NT2/D1 (cell line): ENCODE measurements around the gene PINK1.

Experiments
- DNase-seq: peaks from one replicate; pipeline ENCODE4 v3.0.0-alpha.2; 2011; ENCODE audit warnings: low read depth, low spot score
- H3K27me3 ChIP-seq: 2 replicates; pipeline ENCODE4 v1.6.0; 2011; ENCODE audit warnings: mild to moderate bottlenecking; ENCODE audit not compliant: insufficient read length, insufficient read depth
- H3K36me3 ChIP-seq: 2 replicates; pipeline ENCODE4 v1.6.1; 2011; ENCODE audit warnings: mild to moderate bottlenecking, low read length, mixed read lengths; ENCODE audit not compliant: insufficient read depth, insufficient read length
- H3K4me1 ChIP-seq: 2 replicates; pipeline ENCODE4 v1.5.1; 2011; ENCODE audit not compliant: insufficient read depth, insufficient read length
- H3K4me3 ChIP-seq: 2 replicates; pipeline ENCODE4 v1.5.1; 2011; ENCODE audit warnings: low read depth; ENCODE audit not compliant: insufficient read length
- H3K9ac ChIP-seq: 2 replicates; pipeline ENCODE4 v1.6.0; 2011; ENCODE audit warnings: low read depth; ENCODE audit not compliant: insufficient read length
- H3K9me3 ChIP-seq: 2 replicates; pipeline ENCODE4 v1.5.1; 2011; ENCODE audit warnings: mild to moderate bottlenecking, low read length; ENCODE audit not compliant: insufficient read depth
- SUZ12 ChIP-seq: IDR thresholded peaks from 2 replicates; pipeline ENCODE4 v1.6.1; 2011; ENCODE audit not compliant: insufficient read length, insufficient read depth; ENCODE audit errors: extremely low read depth
- YY1 ChIP-seq: IDR thresholded peaks from 2 replicates; pipeline ENCODE4 v1.6.1; 2011; ENCODE audit not compliant: insufficient read length, insufficient read depth
- ZNF274 ChIP-seq: IDR thresholded peaks from 2 replicates; pipeline ENCODE4 v1.6.1; 2011; ENCODE audit warnings: mild to moderate bottlenecking, low read depth, low read length

Gene PINK1

GRCh38 chr1:20660847-20661206, 27.6 kb downstream of the PINK1 start:
- Histone ChIP-seq H3K27me3 (no peaks in the 10 kb centered on the region), H3K9ac (peak overlapping the region; percentile 88), H3K36me3 (peaks cover 42% of the 10 kb centered on the region), H3K9me3 (no peaks in the 10 kb centered on the region), H3K4me3 (peak overlapping the region; percentile 88), H3K4me1 (no peaks in the 10 kb centered on the region)
- TF ChIP-seq YY1 (no peak), SUZ12 (no peak), ZNF274 (no peak)
- no peak for DNase-seq

- H3K4me1 ChIP-seq, result no peaks in the 10 kb centered on the region
- TF ChIP-seq YY1 (no peak), SUZ12 (no peak), ZNF274 (no peak)
- peak; percentile 94 for DNase-seq
- peaks cover 36% of the 10 kb centered on the region for H3K36me3 ChIP-seq
- H3K9me3 ChIP-seq, result no peaks in the 10 kb centered on the region
- no peaks in the 10 kb centered on the region for H3K27me3 ChIP-seq
- peak within 1 kb of the TSS; percentile 92 for H3K9ac ChIP-seq
- H3K4me3 ChIP-seq, result peak within 1 kb of the TSS; percentile 88
Measured at GRCh38 chr1:20661207-20662109, 28.2 kb downstream of the PINK1 start, which contains the start of gene DDOST. TSS of gene DDOST (minus strand) at chr1:20661369. CDS start at chr1:20661350, 19 bp downstream.

DNA sequence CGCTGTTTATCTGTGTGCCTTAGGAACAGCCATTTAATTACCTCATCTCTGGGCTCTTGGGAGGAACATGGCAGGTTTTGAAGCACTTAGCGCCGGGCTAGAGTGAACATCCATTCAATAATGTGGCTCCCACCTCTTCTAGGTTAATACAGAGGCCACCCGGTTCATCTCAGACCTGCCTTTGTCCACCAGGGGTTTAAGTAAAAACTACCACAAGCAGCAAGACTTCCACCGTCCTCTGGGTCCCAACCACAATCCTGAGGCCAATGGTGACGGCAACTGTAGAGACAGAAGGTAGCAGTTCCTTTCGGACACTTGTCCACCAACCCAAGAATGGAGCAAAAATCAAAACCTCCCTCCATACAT, 28.8 kb downstream of the PINK1 start:
- Histone ChIP-seq H3K4me3 (peak overlapping the region; percentile 86), H3K4me1 (no peaks in the 10 kb centered on the region), H3K36me3 (peaks cover 30% of the 10 kb centered on the region), H3K9me3 (no peaks in the 10 kb centered on the region), H3K27me3 (no peaks in the 10 kb centered on the region), H3K9ac (peak overlapping the region; percentile 92)
- no peak for DNase-seq
- TF ChIP-seq ZNF274, result no peak
- no peak for TF ChIP-seq SUZ12
- no peak for TF ChIP-seq YY1

GRCh38 chr1:20663365-20663764, 30.1 kb downstream of the PINK1 start:
- TF ChIP-seq SUZ12 (no peak), YY1 (no peak), ZNF274 (no peak)
- Histone ChIP-seq H3K27me3 (no peaks in the 10 kb centered on the region), H3K4me3 (no peak overlapping the region), H3K9ac (no peak overlapping the region), H3K9me3 (no peaks in the 10 kb centered on the region), H3K4me1 (no peaks in the 10 kb centered on the region), H3K36me3 (peaks cover 18% of the 10 kb centered on the region)
- no peak for DNase-seq

- Histone ChIP-seq H3K27me3 (no peaks in the 10 kb centered on the region), H3K4me3 (no peak overlapping the region), H3K4me1 (no peaks in the 10 kb centered on the region), H3K36me3 (peaks cover 14% of the 10 kb centered on the region), H3K9me3 (no peaks in the 10 kb centered on the region), H3K9ac (no peak overlapping the region)
- TF ChIP-seq YY1, result no peak
- TF ChIP-seq SUZ12, result no peak
- no peak for TF ChIP-seq ZNF274
- no peak for DNase-seq
Measured at GRCh38 chr1:20663969-20664715, 30.9 kb downstream of the PINK1 start.

DNA sequence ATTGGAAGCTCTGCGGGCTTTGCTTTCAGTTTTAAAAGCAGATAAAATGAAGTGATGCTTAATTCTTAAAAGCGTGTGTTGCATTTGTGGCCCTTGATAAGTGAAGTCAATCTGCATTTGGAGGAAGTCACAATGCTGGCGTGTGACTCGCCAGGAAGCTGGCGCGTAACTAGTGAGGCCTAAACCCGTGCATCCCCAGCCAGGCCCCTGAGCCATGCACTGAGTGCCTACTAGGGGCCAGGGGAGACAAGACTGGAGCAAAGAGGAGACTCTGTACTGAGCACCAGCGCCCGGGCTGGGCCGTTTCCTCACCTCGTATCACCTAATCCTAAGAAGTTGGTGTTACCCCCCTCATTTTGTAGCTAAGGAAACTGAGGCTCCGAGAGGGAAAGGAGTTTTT, 32.5 kb downstream of the PINK1 start:
- no peak for TF ChIP-seq ZNF274
- TF ChIP-seq YY1, result no peak
- TF ChIP-seq SUZ12, result no peak
- DNase-seq, result no peak
- Histone ChIP-seq H3K36me3 (peaks cover 11% of the 10 kb centered on the region), H3K4me3 (no peak overlapping the region), H3K9ac (no peak overlapping the region), H3K27me3 (no peaks in the 10 kb centered on the region), H3K9me3 (no peaks in the 10 kb centered on the region), H3K4me1 (no peaks in the 10 kb centered on the region)

DNA sequence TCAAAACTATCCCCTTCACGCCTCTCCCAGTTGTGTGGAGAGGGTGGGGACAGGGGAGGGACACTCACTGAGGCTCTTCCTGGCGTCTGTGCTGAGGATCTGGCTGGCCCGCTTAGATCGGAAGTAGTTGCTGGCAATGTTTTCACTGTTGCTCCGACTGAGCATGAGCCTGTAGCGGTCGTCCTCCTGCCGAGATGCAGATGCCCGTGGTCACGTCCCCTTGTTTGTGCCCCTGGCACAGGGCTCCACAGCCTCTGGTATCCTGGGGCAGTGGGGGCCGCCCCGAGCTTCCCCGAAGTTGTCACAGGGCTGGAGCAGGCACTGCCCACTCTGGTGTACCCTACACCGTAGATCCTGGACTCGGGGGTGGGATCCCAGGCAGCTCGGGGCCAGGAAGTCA, 32.9 kb downstream of the PINK1 start:
- no peak for TF ChIP-seq YY1
- TF ChIP-seq SUZ12, result no peak
- TF ChIP-seq ZNF274, result no peak
- no peak for DNase-seq
- Histone ChIP-seq H3K4me3 (no peak overlapping the region), H3K9me3 (no peaks in the 10 kb centered on the region), H3K4me1 (no peaks in the 10 kb centered on the region), H3K9ac (no peak overlapping the region), H3K36me3 (peaks cover 15% of the 10 kb centered on the region), H3K27me3 (no peaks in the 10 kb centered on the region)
